ENCODE results near the gene PDPK1.

DNA sequence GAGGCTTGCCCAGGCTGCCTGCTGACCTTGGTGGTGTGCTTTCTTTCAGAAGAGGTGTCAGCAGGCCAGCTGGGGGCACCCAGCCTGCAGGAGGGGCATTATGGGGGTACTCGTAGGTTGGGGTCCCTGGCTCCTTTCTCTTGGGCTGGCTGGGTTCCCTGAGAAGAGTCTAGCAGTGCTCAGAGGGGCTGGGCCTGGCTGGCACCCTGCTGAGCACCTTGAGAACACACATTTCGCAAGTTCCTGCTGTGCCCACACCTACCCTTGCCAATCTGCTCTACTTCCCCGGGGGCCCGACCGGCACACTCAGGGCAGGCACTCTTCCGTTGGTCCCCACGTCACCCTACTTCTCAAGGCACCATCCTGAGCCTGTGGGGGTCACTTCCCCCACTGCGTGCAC is 11.7 kb upstream of the PDPK1 start:
- TF ChIP-seq, protein P1, sequence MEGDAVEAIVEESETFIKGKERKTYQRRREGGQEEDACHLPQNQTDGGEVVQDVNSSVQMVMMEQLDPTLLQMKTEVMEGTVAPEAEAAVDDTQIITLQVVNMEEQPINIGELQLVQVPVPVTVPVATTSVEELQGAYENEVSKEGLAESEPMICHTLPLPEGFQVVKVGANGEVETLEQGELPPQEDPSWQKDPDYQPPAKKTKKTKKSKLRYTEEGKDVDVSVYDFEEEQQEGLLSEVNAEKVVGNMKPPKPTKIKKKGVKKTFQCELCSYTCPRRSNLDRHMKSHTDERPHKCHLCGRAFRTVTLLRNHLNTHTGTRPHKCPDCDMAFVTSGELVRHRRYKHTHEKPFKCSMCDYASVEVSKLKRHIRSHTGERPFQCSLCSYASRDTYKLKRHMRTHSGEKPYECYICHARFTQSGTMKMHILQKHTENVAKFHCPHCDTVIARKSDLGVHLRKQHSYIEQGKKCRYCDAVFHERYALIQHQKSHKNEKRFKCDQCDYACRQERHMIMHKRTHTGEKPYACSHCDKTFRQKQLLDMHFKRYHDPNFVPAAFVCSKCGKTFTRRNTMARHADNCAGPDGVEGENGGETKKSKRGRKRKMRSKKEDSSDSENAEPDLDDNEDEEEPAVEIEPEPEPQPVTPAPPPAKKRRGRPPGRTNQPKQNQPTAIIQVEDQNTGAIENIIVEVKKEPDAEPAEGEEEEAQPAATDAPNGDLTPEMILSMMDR (conservative IDR thresholded peaks at IDR 0.05; ENCODE audit: low read depth in 2 of 2), result no peak
- TF ChIP-seq, protein P2, sequence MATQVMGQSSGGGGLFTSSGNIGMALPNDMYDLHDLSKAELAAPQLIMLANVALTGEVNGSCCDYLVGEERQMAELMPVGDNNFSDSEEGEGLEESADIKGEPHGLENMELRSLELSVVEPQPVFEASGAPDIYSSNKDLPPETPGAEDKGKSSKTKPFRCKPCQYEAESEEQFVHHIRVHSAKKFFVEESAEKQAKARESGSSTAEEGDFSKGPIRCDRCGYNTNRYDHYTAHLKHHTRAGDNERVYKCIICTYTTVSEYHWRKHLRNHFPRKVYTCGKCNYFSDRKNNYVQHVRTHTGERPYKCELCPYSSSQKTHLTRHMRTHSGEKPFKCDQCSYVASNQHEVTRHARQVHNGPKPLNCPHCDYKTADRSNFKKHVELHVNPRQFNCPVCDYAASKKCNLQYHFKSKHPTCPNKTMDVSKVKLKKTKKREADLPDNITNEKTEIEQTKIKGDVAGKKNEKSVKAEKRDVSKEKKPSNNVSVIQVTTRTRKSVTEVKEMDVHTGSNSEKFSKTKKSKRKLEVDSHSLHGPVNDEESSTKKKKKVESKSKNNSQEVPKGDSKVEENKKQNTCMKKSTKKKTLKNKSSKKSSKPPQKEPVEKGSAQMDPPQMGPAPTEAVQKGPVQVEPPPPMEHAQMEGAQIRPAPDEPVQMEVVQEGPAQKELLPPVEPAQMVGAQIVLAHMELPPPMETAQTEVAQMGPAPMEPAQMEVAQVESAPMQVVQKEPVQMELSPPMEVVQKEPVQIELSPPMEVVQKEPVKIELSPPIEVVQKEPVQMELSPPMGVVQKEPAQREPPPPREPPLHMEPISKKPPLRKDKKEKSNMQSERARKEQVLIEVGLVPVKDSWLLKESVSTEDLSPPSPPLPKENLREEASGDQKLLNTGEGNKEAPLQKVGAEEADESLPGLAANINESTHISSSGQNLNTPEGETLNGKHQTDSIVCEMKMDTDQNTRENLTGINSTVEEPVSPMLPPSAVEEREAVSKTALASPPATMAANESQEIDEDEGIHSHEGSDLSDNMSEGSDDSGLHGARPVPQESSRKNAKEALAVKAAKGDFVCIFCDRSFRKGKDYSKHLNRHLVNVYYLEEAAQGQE (IDR thresholded peaks at IDR 0.05; ENCODE audit: unreplicated experiment), result no peak
- TF ChIP-seq CREB1 (CRISPR knock-in tag; IDR thresholded peaks at IDR 0.05; ENCODE audit: low read depth), result no peak
- TF ChIP-seq EZH2 (IDR thresholded peaks at IDR 0.05; ENCODE audit: low read depth, unreplicated experiment), result no peak
- no peak for TF ChIP-seq EZH2phosphoT487 (IDR thresholded peaks at IDR 0.05; ENCODE audit: unreplicated experiment)
- no peak for TF ChIP-seq POLR2AphosphoS5 (IDR thresholded peaks at IDR 0.05; ENCODE audit: low read depth)
- no peak for TF ChIP-seq ZNF114 (CRISPR knock-in tag; IDR thresholded peaks at IDR 0.05)
- TF ChIP-seq ZNF331 (CRISPR knock-in tag; IDR thresholded peaks at IDR 0.05; ENCODE audit: low read depth), result no peak
- TF ChIP-seq JUNB (IDR thresholded peaks at IDR 0.05; ENCODE audit: unreplicated experiment), result no peak
- TF ChIP-seq STAT1 (IDR thresholded peaks at IDR 0.05; ENCODE audit: unreplicated experiment), result no peak
- TF ChIP-seq, protein P3, sequence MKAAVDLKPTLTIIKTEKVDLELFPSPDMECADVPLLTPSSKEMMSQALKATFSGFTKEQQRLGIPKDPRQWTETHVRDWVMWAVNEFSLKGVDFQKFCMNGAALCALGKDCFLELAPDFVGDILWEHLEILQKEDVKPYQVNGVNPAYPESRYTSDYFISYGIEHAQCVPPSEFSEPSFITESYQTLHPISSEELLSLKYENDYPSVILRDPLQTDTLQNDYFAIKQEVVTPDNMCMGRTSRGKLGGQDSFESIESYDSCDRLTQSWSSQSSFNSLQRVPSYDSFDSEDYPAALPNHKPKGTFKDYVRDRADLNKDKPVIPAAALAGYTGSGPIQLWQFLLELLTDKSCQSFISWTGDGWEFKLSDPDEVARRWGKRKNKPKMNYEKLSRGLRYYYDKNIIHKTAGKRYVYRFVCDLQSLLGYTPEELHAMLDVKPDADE (IDR thresholded peaks at IDR 0.05), result no peak
- no peak for TF ChIP-seq NANOG (IDR thresholded peaks at IDR 0.05; ENCODE audit: borderline replicate concordance)
- TF ChIP-seq, protein P4, sequence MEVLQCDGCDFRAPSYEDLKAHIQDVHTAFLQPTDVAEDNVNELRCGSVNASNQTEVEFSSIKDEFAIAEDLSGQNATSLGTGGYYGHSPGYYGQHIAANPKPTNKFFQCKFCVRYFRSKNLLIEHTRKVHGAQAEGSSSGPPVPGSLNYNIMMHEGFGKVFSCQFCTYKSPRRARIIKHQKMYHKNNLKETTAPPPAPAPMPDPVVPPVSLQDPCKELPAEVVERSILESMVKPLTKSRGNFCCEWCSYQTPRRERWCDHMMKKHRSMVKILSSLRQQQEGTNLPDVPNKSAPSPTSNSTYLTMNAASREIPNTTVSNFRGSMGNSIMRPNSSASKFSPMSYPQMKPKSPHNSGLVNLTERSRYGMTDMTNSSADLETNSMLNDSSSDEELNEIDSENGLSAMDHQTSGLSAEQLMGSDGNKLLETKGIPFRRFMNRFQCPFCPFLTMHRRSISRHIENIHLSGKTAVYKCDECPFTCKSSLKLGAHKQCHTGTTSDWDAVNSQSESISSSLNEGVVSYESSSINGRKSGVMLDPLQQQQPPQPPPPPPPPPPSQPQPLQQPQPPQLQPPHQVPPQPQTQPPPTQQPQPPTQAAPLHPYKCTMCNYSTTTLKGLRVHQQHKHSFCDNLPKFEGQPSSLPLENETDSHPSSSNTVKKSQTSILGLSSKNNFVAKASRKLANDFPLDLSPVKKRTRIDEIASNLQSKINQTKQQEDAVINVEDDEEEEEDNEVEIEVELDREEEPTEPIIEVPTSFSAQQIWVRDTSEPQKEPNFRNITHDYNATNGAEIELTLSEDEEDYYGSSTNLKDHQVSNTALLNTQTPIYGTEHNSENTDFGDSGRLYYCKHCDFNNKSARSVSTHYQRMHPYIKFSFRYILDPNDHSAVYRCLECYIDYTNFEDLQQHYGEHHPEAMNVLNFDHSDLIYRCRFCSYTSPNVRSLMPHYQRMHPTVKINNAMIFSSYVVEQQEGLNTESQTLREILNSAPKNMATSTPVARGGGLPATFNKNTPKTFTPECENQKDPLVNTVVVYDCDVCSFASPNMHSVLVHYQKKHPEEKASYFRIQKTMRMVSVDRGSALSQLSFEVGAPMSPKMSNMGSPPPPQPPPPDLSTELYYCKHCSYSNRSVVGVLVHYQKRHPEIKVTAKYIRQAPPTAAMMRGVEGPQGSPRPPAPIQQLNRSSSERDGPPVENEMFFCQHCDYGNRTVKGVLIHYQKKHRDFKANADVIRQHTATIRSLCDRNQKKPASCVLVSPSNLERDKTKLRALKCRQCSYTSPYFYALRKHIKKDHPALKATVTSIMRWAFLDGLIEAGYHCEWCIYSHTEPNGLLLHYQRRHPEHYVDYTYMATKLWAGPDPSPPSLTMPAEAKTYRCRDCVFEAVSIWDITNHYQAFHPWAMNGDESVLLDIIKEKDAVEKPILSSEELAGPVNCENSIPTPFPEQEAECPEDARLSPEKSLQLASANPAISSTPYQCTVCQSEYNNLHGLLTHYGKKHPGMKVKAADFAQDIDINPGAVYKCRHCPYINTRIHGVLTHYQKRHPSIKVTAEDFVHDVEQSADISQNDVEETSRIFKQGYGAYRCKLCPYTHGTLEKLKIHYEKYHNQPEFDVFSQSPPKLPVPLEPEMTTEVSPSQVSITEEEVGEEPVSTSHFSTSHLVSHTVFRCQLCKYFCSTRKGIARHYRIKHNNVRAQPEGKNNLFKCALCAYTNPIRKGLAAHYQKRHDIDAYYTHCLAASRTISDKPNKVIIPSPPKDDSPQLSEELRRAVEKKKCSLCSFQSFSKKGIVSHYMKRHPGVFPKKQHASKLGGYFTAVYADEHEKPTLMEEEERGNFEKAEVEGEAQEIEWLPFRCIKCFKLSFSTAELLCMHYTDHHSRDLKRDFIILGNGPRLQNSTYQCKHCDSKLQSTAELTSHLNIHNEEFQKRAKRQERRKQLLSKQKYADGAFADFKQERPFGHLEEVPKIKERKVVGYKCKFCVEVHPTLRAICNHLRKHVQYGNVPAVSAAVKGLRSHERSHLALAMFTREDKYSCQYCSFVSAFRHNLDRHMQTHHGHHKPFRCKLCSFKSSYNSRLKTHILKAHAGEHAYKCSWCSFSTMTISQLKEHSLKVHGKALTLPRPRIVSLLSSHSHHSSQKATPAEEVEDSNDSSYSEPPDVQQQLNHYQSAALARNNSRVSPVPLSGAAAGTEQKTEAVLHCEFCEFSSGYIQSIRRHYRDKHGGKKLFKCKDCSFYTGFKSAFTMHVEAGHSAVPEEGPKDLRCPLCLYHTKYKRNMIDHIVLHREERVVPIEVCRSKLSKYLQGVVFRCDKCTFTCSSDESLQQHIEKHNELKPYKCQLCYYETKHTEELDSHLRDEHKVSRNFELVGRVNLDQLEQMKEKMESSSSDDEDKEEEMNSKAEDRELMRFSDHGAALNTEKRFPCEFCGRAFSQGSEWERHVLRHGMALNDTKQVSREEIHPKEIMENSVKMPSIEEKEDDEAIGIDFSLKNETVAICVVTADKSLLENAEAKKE (CRISPR knock-in tag; IDR thresholded peaks at IDR 0.05), result no peak

All from GM23338 (cell line).